ENCODE measurements around the gene DENND6A.

Gene DENND6A

DNA sequence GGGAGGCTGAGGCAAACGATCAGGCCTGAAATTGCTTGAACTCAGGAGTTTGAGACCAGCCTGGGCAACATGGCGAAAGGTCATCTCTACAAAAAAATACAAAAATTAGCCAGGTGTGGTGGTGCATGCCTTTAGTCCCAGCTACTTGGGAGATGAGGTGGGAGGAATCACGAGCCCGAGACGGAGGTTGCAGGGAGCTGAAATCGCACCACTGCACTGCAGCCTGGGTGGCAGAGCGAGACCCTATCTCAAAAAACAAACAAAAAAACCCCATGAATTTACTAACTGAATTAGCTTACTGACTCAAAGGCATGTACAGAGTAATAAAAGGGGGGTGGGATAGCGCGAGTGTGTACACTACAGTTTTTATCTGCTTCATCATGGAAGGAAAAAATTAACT lies 115.1 kb downstream of the DENND6A start:
- Histone ChIP-seq H3K4me3 (ENCODE audit: low read depth, low read length) (no peak overlapping the region), H3K4me1 (ENCODE audit: control insufficient read depth, insufficient read depth, low read length) (no peaks in the 10 kb centered on the region), H3K36me3 (ENCODE audit: control insufficient read depth, insufficient read depth, low read length) (peaks cover 90% of the 10 kb centered on the region)

DNA sequence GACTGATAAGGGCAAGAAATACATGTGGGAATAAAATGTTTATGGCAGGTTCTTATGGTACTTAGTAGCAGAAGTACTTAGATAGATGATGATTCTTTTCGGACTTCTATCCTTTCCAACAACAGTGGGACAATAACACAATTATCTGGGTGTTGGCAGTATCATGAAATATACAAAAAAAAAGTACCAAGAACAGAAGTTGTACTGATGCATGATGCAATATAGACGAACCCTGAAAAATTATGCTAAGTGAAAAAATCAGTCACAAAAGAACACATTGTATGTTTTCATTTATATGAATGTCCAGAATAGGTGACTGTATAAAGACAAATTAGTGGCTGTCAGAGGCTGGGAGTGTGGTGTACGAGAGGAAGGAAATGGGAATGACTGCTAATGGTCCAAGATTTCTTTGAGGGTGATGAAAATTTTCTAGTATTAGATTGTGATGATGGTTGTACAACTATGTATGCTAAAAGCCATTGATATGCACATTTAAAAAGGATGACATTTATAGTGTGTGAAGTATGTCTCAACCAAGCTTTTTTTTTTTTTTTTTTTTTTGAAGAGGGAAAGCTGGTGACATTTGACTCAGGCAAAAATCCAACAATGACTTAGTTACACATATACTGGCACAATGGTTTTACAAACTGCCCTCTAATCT lies 116.8 kb downstream of the DENND6A start:
- Histone ChIP-seq H3K9me3 (ENCODE audit: control insufficient read depth, insufficient read depth, low read length) (no peaks in the 10 kb centered on the region), H3K4me1 (ENCODE audit: control insufficient read depth, insufficient read depth, low read length) (no peaks in the 10 kb centered on the region), H3K9ac (ENCODE audit: low read depth, low read length) (no peak overlapping the region), H3K27ac (ENCODE audit: low read depth, low read length) (no peak overlapping the region), H3K4me3 (ENCODE audit: low read depth, low read length) (no peak overlapping the region), H3K27me3 (ENCODE audit: control insufficient read depth, insufficient read depth, low read length) (no peaks in the 10 kb centered on the region), H3K36me3 (ENCODE audit: control insufficient read depth, insufficient read depth, low read length) (peaks cover 92% of the 10 kb centered on the region)

More for the DNA sequence above, 115.1 kb downstream of the DENND6A start:
- Histone ChIP-seq H3K27me3 (ENCODE audit: control insufficient read depth, insufficient read depth, low read length) (no peaks in the 10 kb centered on the region), H3K27ac (ENCODE audit: low read depth, low read length) (no peak overlapping the region), H3K9ac (ENCODE audit: low read depth, low read length) (no peak overlapping the region), H3K9me3 (ENCODE audit: control insufficient read depth, insufficient read depth, low read length) (no peaks in the 10 kb centered on the region)
